SK-N-MC (cell line): ENCODE data around the gene RBM19.

Experiments used
- DNase-seq: peaks from one replicate; pipeline ENCODE4 v3.0.0-alpha.2; 2011; ENCODE audit warnings: low read depth, low spot score
- H3K27ac ChIP-seq: fragments of 200-600 bp; sonication (generic); 2 replicates; pipeline ENCODE4 v1.5.1; 2016; ENCODE audit warnings: mixed run types
- H3K36me3 ChIP-seq: fragments of 200-600 bp; sonication (generic); 2 replicates; pipeline ENCODE4 v1.6.1; 2017; ENCODE audit warnings: antibody characterized with exemption, low read length, mixed read lengths; ENCODE audit not compliant: insufficient read depth
- H3K4me3 ChIP-seq: fragments of 200-600 bp; sonication (generic); 2 replicates; pipeline ENCODE4 v1.5.1; 2016
- H3K9ac ChIP-seq: fragments of 200-600 bp; sonication (generic); 2 replicates; pipeline ENCODE4 v1.8.0; 2017; ENCODE audit warnings: mixed run types, mixed read lengths; ENCODE audit not compliant: insufficient read length
- H3K9me3 ChIP-seq: fragments of 200-600 bp; sonication (generic); 2 replicates; pipeline ENCODE4 v1.6.1; 2017; ENCODE audit warnings: low read depth, mild to moderate bottlenecking, antibody characterized with exemption, low read length, moderate library complexity, mixed read lengths
- EZH2 ChIP-seq: fragments of 200-600 bp; sonication (generic); IDR thresholded peaks from one replicate; pipeline ENCODE4 v1.6.1; 2017; ENCODE audit warnings: antibody characterized with exemption
- FOXP2 ChIP-seq: optimal IDR thresholded peaks from 2 replicates; pipeline ENCODE3; 2011; ENCODE audit warnings: mild to moderate bottlenecking, moderate library complexity; ENCODE audit not compliant: insufficient read depth; ENCODE audit errors: extremely low read length, control extremely low read depth
- POLR2AphosphoS5 ChIP-seq: IDR thresholded peaks from 2 replicates; pipeline ENCODE4 v1.6.1; 2012; ENCODE audit warnings: mild to moderate bottlenecking, low read depth, low read length, borderline replicate concordance

RBM19 gene

DNA sequence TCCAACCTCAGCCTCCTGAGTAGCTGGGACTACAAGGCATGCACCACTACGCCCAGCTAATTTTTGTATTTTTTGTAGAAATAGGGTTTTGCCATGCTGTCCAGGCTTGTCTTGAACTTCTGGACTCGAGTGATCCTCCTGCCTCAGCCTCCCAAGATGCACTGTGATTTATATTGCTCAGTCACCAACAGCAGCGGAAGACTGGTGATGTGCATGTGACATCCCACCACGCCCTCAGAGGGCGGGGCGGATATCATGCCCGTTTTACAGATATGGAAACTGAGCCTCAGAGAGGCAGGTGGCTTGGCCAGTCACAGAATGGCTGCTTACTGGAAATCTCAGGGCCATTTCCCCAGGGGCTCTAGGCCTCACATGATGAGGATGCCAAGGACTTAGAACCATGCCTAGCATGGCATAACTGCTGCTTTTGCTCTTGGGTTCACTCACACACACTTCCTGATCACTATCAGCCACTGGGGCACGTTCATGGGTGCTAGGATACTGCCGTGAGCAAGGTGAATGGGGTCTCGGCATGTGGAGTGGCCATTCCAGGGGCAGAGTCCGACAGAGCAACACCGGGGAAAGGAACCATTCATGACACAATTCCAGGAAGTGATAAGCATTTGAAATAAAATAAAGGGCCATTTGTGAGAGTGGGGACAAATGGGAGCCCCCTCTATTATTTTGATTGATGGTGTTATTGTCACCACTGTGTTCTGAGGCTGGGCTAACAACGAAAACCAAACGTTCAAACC is 31.9 kb downstream of the RBM19 start:
- TF ChIP-seq FOXP2 (no peak), POLR2AphosphoS5 (no peak), EZH2 (no peak)
- Histone ChIP-seq H3K9me3 (no peaks in the 10 kb centered on the region), H3K9ac (no peak overlapping the region), H3K36me3 (no peaks in the 10 kb centered on the region), H3K27ac (no peak overlapping the region), H3K4me3 (no peak overlapping the region)
- no peak for DNase-seq

DNA sequence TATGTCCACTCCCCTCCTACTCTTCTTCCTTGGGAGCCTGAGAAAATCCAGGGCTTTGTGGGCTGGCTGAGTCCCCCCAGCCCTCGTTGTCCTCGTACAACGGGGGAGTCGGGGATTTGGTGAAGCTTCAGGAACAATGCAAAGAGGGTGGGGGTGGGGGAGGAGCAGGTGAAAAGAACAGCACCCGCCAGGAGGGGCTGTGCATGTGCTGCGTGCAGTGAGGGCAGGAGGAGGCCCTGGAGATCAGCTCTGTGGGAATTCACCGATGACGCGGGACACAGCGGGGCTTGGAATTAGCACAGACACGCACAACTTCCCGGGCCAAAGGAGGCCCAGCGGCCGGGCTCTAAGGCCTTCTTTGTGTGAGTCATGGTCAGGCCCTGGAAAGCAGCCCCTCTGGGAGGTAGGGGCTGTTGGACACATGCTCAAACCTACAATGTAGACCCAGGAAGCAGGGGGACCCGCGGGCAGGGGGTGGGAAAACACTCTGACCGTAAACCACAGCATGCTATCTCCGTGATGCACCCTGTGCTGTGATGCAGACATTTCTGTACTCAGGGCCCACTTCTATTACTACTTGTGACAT is 32.8 kb downstream of the RBM19 start:
- Histone ChIP-seq H3K36me3 (no peaks in the 10 kb centered on the region), H3K27ac (no peak overlapping the region), H3K9ac (no peak overlapping the region), H3K4me3 (no peak overlapping the region), H3K9me3 (no peaks in the 10 kb centered on the region)
- TF ChIP-seq FOXP2 (no peak), POLR2AphosphoS5 (no peak), EZH2 (no peak)
- no peak for DNase-seq

DNA sequence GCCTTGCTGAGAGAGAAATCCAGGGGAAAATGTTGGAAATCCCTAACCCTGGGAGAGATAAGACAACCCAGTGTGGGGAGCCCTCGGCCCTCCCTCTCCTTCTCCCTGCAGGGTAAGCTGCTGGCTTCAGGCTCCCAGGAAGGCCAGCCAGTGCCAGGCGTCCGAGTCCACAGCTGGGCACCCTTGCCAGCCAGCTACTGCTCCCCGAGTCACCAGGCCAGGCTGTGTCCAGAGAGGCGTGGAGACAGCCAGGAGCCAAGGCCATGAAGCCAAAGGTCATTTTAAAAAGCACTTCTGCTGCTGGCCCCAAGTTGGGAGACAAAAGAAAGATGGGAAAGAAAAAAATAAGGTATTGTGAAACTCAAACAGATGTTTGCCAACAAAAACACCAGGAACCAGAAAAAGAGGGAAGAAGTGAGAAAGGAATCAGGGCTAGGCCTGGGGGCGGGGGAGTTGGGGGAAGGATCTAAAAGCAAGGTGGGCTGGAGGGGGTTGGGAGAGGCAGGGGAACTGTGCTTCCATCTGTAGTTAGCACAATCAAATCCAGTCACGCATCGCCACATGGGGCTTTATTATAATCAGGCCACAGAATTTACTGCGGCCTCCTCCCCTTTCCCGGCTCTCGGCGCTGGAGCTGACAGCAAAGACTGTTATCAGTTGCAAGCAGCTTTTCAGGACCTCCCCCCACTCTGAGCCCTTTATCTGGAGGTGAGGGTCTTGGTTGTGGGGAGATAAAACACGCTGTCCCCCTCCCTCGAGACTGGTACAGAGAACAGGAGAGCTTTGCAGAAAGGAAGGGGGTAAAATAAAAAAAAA is 33.5 kb downstream of the RBM19 start:
- Histone ChIP-seq H3K9me3 (no peaks in the 10 kb centered on the region), H3K9ac (no peak overlapping the region), H3K27ac (no peak overlapping the region), H3K36me3 (no peaks in the 10 kb centered on the region), H3K4me3 (no peak overlapping the region)
- TF ChIP-seq FOXP2 (no peak), POLR2AphosphoS5 (no peak), EZH2 (no peak)
- DNase-seq = no peak

DNA sequence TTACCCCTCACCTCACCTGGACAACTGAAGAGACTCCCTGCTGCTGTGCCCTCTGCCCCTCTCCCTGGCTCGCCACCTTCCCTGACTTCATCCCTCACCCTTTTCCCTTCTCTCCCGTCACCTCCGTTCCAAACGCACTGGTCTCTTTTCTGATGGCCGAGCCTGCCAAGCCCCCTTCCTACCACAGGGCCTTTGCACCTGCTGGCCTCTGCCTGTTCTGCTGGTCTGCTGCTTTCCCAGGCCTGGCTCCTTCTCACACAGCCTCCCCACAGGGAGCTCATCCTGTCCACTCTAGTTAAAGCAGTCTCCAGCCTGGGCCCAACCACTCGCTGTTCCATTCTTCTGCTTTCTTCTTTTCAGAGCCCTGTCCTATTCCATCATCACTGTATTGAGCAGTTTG is 34.6 kb downstream of the RBM19 start:
- DNase-seq = no peak
- Histone ChIP-seq H3K36me3 (no peaks in the 10 kb centered on the region; the same call in 1 of the 2 replicates), H3K9me3 (no peaks in the 10 kb centered on the region), H3K27ac (no peak overlapping the region), H3K4me3 (no peak overlapping the region), H3K9ac (no peak overlapping the region)
- TF ChIP-seq POLR2AphosphoS5 (no peak), FOXP2 (no peak), EZH2 (no peak)

DNA sequence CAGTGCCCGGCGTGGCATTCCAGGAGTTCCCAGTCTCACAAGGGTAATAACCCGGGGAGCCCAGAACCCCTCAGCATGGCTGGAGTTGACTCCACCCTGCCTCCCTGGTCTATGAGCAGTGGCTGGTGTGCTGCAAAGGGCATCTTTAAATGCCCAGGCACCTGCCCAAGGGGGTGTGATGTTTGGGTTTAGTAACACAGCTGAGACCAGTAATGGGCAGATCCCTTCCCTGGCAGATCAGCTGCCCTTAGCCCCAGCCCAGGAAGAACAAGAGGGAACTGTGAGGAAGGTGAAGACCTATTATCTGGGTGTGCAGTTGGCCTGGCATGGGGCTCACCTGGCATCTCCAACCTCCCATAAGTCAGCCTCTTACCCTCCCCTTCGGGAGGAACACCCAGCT is 35.9 kb downstream of the RBM19 start:
- Histone ChIP-seq H3K9me3 (no peaks in the 10 kb centered on the region), H3K4me3 (no peak overlapping the region), H3K27ac (no peak overlapping the region), H3K36me3 (no peaks in the 10 kb centered on the region; the same call in 1 of the 2 replicates), H3K9ac (no peak overlapping the region)
- no peak for DNase-seq
- TF ChIP-seq FOXP2 (no peak), POLR2AphosphoS5 (no peak), EZH2 (no peak)

DNA sequence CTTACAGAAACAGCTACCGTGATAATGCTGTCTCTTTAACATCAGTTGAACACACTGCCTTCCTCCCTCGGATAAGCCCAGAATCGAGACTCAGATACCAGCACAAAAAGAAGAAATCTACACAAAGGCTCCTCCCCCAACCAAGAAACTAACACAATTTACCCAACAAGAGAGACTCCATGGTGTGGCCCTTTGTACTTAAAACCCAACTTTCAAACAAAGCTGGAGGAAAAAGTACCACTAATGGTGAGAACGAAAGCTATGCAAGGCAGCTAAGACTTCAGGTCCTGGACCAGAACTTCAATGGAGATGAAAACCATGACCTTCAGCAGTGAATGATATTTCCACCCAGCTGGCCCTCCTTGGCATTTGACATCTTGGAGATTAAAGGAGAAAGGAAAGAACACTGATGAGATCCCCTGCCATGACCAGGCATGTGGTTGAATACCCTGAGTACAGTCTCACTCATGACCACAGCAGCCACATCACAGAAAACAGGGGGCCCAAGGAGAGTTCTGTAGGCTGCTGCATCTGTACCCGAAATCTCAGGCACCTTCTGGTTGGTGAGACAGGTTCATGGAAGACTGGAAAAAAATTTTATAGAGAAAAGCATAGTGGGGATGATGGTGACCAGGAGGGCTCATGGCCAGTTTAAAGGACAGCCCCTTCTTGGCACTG is 36.7 kb downstream of the RBM19 start:
- no peaks in the 10 kb centered on the region for H3K9me3 ChIP-seq
- DNase-seq = no peak
- no peak for TF ChIP-seq POLR2AphosphoS5
- TF ChIP-seq FOXP2 = no peak
- TF ChIP-seq EZH2 = no peak
- H3K4me3 ChIP-seq = no peak overlapping the region
- H3K27ac ChIP-seq = no peak overlapping the region
- H3K9ac ChIP-seq = no peak overlapping the region
- H3K36me3 ChIP-seq = no peaks in the 10 kb centered on the region; the same call in 1 of the 2 replicates

DNA sequence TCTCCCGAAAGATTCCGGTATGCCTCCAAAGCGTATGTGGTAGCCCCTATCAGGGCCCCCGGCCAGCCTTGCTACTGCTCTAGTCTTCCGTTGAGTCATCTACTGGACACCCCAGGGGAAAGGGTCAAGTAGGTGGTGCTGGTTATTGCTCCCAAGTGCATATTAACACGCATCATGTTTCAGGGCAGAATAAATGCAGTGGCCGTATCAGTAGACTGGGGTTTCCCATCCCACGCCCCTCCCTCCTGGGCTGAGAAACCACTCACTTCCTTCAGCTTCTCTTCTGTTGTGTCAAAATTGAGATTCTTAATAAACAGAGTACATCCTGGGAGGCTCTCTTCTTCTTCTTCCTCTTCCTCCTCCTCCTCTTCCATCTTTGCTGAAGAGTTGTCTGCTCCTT is 39.3 kb downstream of the RBM19 start:
- Histone ChIP-seq H3K27ac (no peak overlapping the region), H3K9ac (no peak overlapping the region), H3K4me3 (no peak overlapping the region), H3K9me3 (no peaks in the 10 kb centered on the region), H3K36me3 (peaks cover 3% of the 10 kb centered on the region; the same call in 1 of the 2 replicates)
- TF ChIP-seq POLR2AphosphoS5 = no peak
- TF ChIP-seq EZH2 = no peak
- TF ChIP-seq FOXP2 = no peak
- DNase-seq = no peak

DNA sequence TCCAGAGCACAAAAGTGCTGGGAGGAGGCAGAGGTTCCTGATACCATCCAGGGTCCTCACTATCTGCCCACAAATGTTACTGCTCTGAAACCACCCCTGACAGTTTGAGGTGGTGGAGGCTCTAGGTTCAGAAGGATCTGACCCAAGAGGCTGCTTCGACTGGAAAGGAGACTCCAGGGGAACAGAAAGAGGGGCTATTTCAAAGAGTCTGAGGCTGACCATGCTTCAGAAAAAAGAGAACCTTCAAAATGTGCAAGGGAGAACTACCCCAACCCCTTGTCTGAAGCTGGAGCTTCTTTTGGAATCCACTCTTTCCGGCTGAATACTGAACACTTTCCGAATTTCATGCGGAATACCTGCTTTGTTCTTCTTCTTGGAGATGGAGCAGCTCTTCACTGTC is 41.8 kb downstream of the RBM19 start:
- no peak for DNase-seq
- no peak overlapping the region for H3K9ac ChIP-seq
- H3K27ac ChIP-seq = no peak overlapping the region
- no peak for TF ChIP-seq POLR2AphosphoS5
- TF ChIP-seq FOXP2 = no peak
- TF ChIP-seq EZH2 = no peak
- no peaks in the 10 kb centered on the region for H3K9me3 ChIP-seq
- H3K4me3 ChIP-seq = no peak overlapping the region
- peaks cover 3% of the 10 kb centered on the region; the same call in 1 of the 2 replicates for H3K36me3 ChIP-seq
